Measurements from ENCODE around the gene SLC16A5.

- no peak for TF ChIP-seq POLR2A (IDR thresholded peaks at IDR 0.05; ENCODE audit: low read depth, low read length)
- no peak for TF ChIP-seq POLR2AphosphoS5 (IDR thresholded peaks at IDR 0.05; ENCODE audit: low read depth, low read length)
- no peak for TF ChIP-seq TAF1 (IDR thresholded peaks at IDR 0.05; ENCODE audit: low read depth, low read length)
- no peak for TF ChIP-seq SPI1 (IDR thresholded peaks at IDR 0.05; ENCODE audit: low read depth, low read length)
- no peak for TF ChIP-seq POU2F2 (IDR thresholded peaks at IDR 0.05; ENCODE audit: low read depth, low read length)
Measured at GRCh38 chr17:75039238-75039637, 48.5 kb upstream of the SLC16A5 start.
